Inferior parietal cortex (tissue), 1 donor: ENCODE measurements around the gene ZPR1.
"Not testable (repeated sequence)": the region's sequence is repeated elsewhere in the genome, so short reads cannot be mapped to it uniquely, and the experiment has no call there.

Source experiments
- DNase-seq: peaks from one replicate; pipeline ENCODE4 v3.0.0-alpha.2; 2016; ENCODE audit errors: extremely low spot score

The ZPR1 gene

GRCh38 chr11:116792144-116792868, 4.5 kb upstream of the ZPR1 start:
- DNase-seq: no peak

- DNase-seq: no peak
Measured at GRCh38 chr11:116791813-116792143, 4.0 kb upstream of the ZPR1 start, which contains the start of gene APOA5. APOA5 (minus strand) TSS chr11:116791879; CDS start chr11:116791860, 19 bp downstream.

GRCh38 chr11:116791002-116791812, 3.4 kb upstream of the ZPR1 start:
- DNase-seq: peak; percentile 82

GRCh38 chr11:116790167-116791001, 2.6 kb upstream of the ZPR1 start:
- no peak for DNase-seq

GRCh38 chr11:116788975-116789374, 1.2 kb upstream of the ZPR1 start:
- DNase-seq: no peak

GRCh38 chr11:116788534-116788933, 711 bp upstream of the ZPR1 start:
- no peak for DNase-seq

- no peak for DNase-seq
Measured at GRCh38 chr11:116787436-116787785, 412 bp downstream of the ZPR1 start.

- DNase-seq: no peak
Measured at GRCh38 chr11:116786966-116787365, 857 bp downstream of the ZPR1 start.

- no peak for DNase-seq
Measured at GRCh38 chr11:116786326-116786725, 1.5 kb downstream of the ZPR1 start.

GRCh38 chr11:116782728-116783127, 5.1 kb downstream of the ZPR1 start:
- DNase-seq: no peak

- DNase-seq: no peak
Measured at GRCh38 chr11:116778556-116778955, 9.3 kb downstream of the ZPR1 start.

GRCh38 chr11:116777056-116777455, 10.8 kb downstream of the ZPR1 start:
- no peak for DNase-seq

- DNase-seq: no peak
Measured at GRCh38 chr11:116776522-116776984, 11.3 kb downstream of the ZPR1 start.

GRCh38 chr11:116775975-116776374, 11.8 kb downstream of the ZPR1 start:
- DNase-seq: no peak

GRCh38 chr11:116774661-116775060, 13.2 kb downstream of the ZPR1 start:
- DNase-seq: no peak

- DNase-seq: peak; percentile 40
Measured at GRCh38 chr11:116773203-116774097, 14.4 kb downstream of the ZPR1 start.

- peak; percentile 90 for DNase-seq
Measured at GRCh38 chr11:116772443-116773202, 15.2 kb downstream of the ZPR1 start, which contains the start of gene BUD13. BUD13 (minus strand) TSS chr11:116772987; CDS start chr11:116772964, 23 bp downstream.

- no peak for DNase-seq
Measured at GRCh38 chr11:116771935-116772334, 15.9 kb downstream of the ZPR1 start.

- DNase-seq: no peak
Measured at GRCh38 chr11:116762132-116762531, 25.7 kb downstream of the ZPR1 start.

GRCh38 chr11:116756044-116756443, 31.8 kb downstream of the ZPR1 start:
- DNase-seq: not testable (repeated sequence)
